ENCODE data around the gene VPS13C. TPM values are rescaled to one million over a fixed set of nuclear protein-coding genes. Genes with fewer than 3 reads are reported as not detected.

The VPS13C gene
- total and polyA plus RNA-seq, 2 experiments from 2014 or later, result 6.7 to 60.9 TPM

DNA sequence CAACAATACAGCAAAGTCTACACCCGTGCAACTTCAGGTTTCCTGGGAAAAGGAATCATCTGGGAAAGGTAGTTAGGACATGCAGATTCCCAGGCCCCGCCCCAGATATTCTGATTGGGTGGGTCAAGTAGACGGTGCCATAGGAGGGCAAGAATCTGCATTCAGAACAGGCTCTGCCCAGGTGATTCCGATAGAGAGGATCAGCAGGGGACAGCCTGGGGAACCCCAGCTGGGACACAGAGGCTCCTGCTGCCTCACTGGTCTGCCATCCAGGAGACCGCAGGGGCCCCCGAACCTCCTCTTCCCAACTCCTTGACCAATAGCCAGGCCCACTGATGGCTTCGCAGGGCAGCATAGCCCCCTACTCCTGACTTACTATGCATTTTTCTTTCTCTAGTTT lies 243.4 kb downstream of the VPS13C start:
- H3K4me2 ChIP-seq, result no peak overlapping the region
- 85% methylated on average over 7 of the region's 7 CpGs for WGBS (ENCODE audit: low lambda C conversion rate, missing lambda C conversion rate)
- H3K27ac ChIP-seq, result no peak overlapping the region
- H3K9me2 ChIP-seq (replicated peaks; ENCODE audit: insufficient read depth), result no peaks in the 10 kb centered on the region
- no peak overlapping the region for H3K4me3 ChIP-seq
- no peaks in the 10 kb centered on the region for H3K4me1 ChIP-seq (ENCODE audit: insufficient read depth)
- no peak for DNase-seq (ENCODE audit: low spot score)
- H3K36me3 ChIP-seq (replicated peaks; ENCODE audit: insufficient read depth, low read depth), result no peaks in the 10 kb centered on the region
- H4K20me1 ChIP-seq (ENCODE audit: insufficient read depth, poor library complexity, severe bottlenecking), result no peaks in the 10 kb centered on the region
- no peaks in the 10 kb centered on the region for H3K27me3 ChIP-seq
- no peak for TF ChIP-seq EZH2 (IDR thresholded peaks at IDR 0.05; ENCODE audit: borderline replicate concordance)
- TF ChIP-seq, protein P1, sequence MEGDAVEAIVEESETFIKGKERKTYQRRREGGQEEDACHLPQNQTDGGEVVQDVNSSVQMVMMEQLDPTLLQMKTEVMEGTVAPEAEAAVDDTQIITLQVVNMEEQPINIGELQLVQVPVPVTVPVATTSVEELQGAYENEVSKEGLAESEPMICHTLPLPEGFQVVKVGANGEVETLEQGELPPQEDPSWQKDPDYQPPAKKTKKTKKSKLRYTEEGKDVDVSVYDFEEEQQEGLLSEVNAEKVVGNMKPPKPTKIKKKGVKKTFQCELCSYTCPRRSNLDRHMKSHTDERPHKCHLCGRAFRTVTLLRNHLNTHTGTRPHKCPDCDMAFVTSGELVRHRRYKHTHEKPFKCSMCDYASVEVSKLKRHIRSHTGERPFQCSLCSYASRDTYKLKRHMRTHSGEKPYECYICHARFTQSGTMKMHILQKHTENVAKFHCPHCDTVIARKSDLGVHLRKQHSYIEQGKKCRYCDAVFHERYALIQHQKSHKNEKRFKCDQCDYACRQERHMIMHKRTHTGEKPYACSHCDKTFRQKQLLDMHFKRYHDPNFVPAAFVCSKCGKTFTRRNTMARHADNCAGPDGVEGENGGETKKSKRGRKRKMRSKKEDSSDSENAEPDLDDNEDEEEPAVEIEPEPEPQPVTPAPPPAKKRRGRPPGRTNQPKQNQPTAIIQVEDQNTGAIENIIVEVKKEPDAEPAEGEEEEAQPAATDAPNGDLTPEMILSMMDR (IDR thresholded peaks at IDR 0.05; ENCODE audit: poor library complexity), result no peak
- H2AFZ ChIP-seq, result no peak overlapping the region
- no peaks in the 10 kb centered on the region for H3K9me3 ChIP-seq (ENCODE audit: low read depth)
- no peaks in the 10 kb centered on the region for H3K79me2 ChIP-seq

DNA sequence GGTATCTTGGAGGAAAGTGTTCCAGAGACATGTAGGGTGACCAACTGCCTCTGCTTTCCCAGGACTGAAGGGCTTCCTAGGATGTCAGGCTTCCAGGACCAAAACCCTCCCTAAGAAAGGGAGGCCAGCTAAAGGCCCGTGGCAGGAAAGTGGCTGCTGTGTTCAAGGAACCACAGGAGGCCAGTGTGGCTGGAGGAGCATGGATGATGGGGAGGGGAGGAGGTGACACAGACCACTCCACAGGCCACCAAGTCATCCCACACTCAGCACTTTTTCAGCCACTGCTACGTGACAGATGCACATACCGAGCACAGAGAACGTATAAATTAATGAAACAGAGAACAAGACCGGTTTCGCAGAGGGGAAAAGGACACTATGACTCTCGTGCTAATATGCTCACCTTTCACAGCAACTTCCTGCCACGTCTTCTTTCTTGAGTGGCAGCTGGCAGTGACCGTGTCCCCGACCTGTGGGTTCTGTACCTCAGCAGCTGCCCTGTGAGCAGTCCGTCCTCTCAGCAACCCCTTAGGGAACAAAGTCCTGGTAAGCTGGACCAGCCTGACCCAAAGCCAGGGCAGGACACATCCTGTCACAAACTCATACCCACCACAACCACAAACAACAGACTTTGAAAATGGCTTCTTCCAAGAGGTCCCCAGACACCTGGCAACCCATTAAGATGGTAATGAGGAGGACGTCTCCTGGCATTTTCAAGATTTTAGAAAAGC lies 244.7 kb downstream of the VPS13C start:
- Histone ChIP-seq H3K9me2 (replicated peaks; ENCODE audit: insufficient read depth) (no peaks in the 10 kb centered on the region), H3K27ac (no peak overlapping the region), H3K4me1 (ENCODE audit: insufficient read depth) (no peaks in the 10 kb centered on the region), H2AFZ (no peak overlapping the region), H4K20me1 (ENCODE audit: insufficient read depth, poor library complexity, severe bottlenecking) (no peaks in the 10 kb centered on the region), H3K9me3 (ENCODE audit: low read depth) (no peaks in the 10 kb centered on the region), H3K36me3 (replicated peaks; ENCODE audit: insufficient read depth, low read depth) (no peaks in the 10 kb centered on the region), H3K4me3 (no peak overlapping the region), H3K27me3 (no peaks in the 10 kb centered on the region), H3K79me2 (no peaks in the 10 kb centered on the region), H3K4me2 (no peak overlapping the region)
- WGBS (ENCODE audit: low lambda C conversion rate, missing lambda C conversion rate), result 89% methylated on average over 12 of the region's 12 CpGs
- no peak for DNase-seq (ENCODE audit: low spot score)
- TF ChIP-seq, protein P1 (IDR thresholded peaks at IDR 0.05; ENCODE audit: poor library complexity), result no peak
- TF ChIP-seq EZH2 (IDR thresholded peaks at IDR 0.05; ENCODE audit: borderline replicate concordance) (no peak), EZH2phosphoT487 (IDR thresholded peaks at IDR 0.05; ENCODE audit: low read depth, severe bottlenecking, unreplicated experiment) (no peak)

DNA sequence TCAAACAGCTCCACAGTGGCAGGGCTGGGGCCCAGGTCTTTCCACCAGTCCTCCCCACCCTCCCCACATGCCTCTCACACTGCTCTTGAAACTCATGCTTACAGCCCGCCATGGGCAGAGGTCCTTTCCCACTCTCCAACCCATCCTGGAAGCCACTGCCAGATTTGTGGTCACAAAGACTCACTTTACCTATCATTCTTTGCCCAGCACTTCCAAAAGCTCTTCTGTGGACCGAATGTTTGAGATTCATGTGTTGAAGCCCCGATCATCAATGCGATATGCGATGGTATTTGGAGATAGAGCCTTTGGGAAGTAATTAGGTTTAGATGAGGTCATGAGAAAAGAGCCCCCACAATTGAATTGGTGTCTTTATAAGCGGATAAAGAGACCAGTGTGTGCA lies 247.8 kb downstream of the VPS13C start:
- H4K20me1 ChIP-seq (ENCODE audit: insufficient read depth, poor library complexity, severe bottlenecking), result no peaks in the 10 kb centered on the region
- TF ChIP-seq EZH2phosphoT487 (IDR thresholded peaks at IDR 0.05; ENCODE audit: low read depth, severe bottlenecking, unreplicated experiment) (no peak), EZH2 (IDR thresholded peaks at IDR 0.05; ENCODE audit: borderline replicate concordance) (no peak)
- TF ChIP-seq, protein P1 (IDR thresholded peaks at IDR 0.05; ENCODE audit: poor library complexity), result no peak
- no peaks in the 10 kb centered on the region for H3K79me2 ChIP-seq
- H3K9me3 ChIP-seq (ENCODE audit: low read depth), result no peaks in the 10 kb centered on the region
- no peak overlapping the region for H2AFZ ChIP-seq
- no peaks in the 10 kb centered on the region for H3K4me1 ChIP-seq (ENCODE audit: insufficient read depth)
- WGBS (ENCODE audit: low lambda C conversion rate, missing lambda C conversion rate), result 95% methylated on average over 6 of the region's 6 CpGs
- H3K27me3 ChIP-seq, result no peaks in the 10 kb centered on the region
- no peak for DNase-seq (ENCODE audit: low spot score)
- H3K27ac ChIP-seq, result no peak overlapping the region
- no peak overlapping the region for H3K4me2 ChIP-seq
- H3K36me3 ChIP-seq (replicated peaks; ENCODE audit: insufficient read depth, low read depth), result no peaks in the 10 kb centered on the region
- no peaks in the 10 kb centered on the region for H3K9me2 ChIP-seq (replicated peaks; ENCODE audit: insufficient read depth)
- H3K4me3 ChIP-seq, result no peak overlapping the region

All from hepatocyte (in vitro differentiated cells).